IPS DF 6.9 (cell line): ENCODE results near the gene CD200R1L.

ENCODE experiments used
- DNase-seq: peaks from one replicate; pipeline ENCODE4 v3.0.0-alpha.2; 2013; ENCODE audit warnings: low read depth, low spot score
- H3K27ac ChIP-seq: one replicate; pipeline ENCODE4 v1.5.1; 2013; ENCODE audit warnings: low read length, control low read depth
- H3K27me3 ChIP-seq: 2 replicates; pipeline ENCODE4 v1.6.1; 2013; ENCODE audit warnings: mild to moderate bottlenecking, low read length; ENCODE audit not compliant: control insufficient read depth, insufficient read depth
- H3K36me3 ChIP-seq: 2 replicates; pipeline ENCODE4 v1.6.1; 2013; ENCODE audit warnings: low read length; ENCODE audit not compliant: control insufficient read depth, insufficient read depth
- H3K4me1 ChIP-seq: 2 replicates; pipeline ENCODE4 v1.6.1; 2013; ENCODE audit warnings: low read length; ENCODE audit not compliant: control insufficient read depth, insufficient read depth
- H3K4me3 ChIP-seq: 2 replicates; pipeline ENCODE4 v1.5.1; 2013; ENCODE audit warnings: mild to moderate bottlenecking, low read length
- H3K9me3 ChIP-seq: 2 replicates; pipeline ENCODE4 v1.6.1; 2013; ENCODE audit warnings: low read length, inconsistent platforms; ENCODE audit not compliant: control insufficient read depth, insufficient read depth
- WGBS: extraction: QIAGEN DNeasy Blood & Tissue Kit; methylation state at CpG from one replicate; pipeline ENCODE4 v1.1.7; 2013; ENCODE audit warnings: mixed read lengths, missing lambda C conversion rate; ENCODE audit not compliant: insufficient read length, insufficient coverage; 5-methylcytosine and 5-hydroxymethylcytosine counted together

The CD200R1L gene

DNA sequence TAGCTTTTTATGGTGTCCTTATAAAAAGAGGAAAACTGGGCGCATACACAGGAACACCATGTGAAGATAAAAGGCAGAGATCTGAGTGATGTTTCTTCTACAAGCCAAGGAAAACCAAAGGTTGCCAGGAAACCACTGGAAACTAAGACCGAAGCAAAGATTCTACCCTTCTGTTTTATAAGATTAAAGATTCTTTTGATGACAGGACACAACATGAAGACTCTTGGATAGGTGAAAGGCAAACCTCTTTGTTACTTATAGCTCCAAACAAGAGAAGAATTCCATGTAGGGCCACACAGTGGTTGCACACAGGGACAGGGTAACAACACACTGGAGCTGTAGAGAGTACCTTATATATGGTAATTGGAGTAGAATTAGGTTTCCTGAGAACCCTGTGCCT, at the start of gene CD200R1L:
TSS of gene CD200R1L (minus strand) at position 101 of the 400 bp plus-strand sequence. CDS start 17,497 bp downstream, outside the sequence.
- no peaks in the 10 kb centered on the region for H3K36me3 ChIP-seq
- no peak for DNase-seq
- no peaks in the 10 kb centered on the region for H3K4me1 ChIP-seq
- no peaks in the 10 kb centered on the region for H3K9me3 ChIP-seq
- H3K4me3 ChIP-seq: no peak within 1 kb of the TSS
- H3K27ac ChIP-seq: no peak within 1 kb of the TSS
- no peaks in the 10 kb centered on the region for H3K27me3 ChIP-seq
- WGBS: no CpG with 5 or more reads among the region's 2 CpGs

GRCh38 chr3:112894258-112894657, 47.6 kb upstream of the CD200R1L start:
- H3K4me3 ChIP-seq: no peak overlapping the region
- H3K4me1 ChIP-seq: peaks cover 3% of the 10 kb centered on the region
- no peaks in the 10 kb centered on the region for H3K27me3 ChIP-seq
- no peaks in the 10 kb centered on the region for H3K9me3 ChIP-seq
- WGBS: no CpG with 5 or more reads among the region's 5 CpGs
- no peak overlapping the region for H3K27ac ChIP-seq
- peak; percentile 29 for DNase-seq
- H3K36me3 ChIP-seq: no peaks in the 10 kb centered on the region

GRCh38 chr3:112889357-112889756, 42.7 kb upstream of the CD200R1L start:
- H3K27ac ChIP-seq: no peak overlapping the region
- H3K4me3 ChIP-seq: no peak overlapping the region
- H3K9me3 ChIP-seq: no peaks in the 10 kb centered on the region
- no CpG with 5 or more reads among the region's 3 CpGs for WGBS
- H3K27me3 ChIP-seq: no peaks in the 10 kb centered on the region
- H3K36me3 ChIP-seq: no peaks in the 10 kb centered on the region; the same call in 1 of the 2 replicates
- no peaks in the 10 kb centered on the region for H3K4me1 ChIP-seq
- no peak for DNase-seq

DNA sequence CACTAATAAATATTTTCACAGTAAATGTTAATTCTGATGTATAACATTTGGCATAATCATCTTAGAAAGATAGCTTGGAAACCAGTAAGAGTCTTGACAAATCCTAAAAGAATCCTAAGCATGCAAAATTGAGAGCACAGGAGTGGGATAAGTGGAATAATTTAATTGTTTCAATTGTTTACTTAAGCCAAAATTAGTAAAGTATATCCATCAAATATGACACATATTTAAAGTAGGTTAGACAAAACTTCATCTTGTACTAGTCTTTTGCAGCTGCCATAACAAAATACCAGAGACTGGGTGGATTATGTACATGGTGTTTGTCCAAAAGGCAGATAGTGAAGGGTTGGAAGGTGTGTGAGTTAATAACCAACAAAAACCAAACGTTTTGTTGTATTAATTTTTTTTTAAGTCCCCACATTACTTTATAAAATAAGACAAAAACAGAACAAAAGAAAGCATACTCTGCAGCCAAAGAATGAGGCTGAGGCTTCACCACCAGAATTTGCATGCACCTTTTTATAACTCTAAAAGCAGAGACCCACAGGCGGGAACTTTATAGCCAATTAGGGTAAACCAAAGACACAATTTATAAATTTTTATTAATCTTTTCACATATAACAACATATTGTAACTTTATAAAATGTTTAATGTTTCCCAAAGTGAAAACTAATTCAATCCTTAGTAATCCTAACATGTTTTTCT, 41.9 kb upstream of the CD200R1L start:
- no peak for DNase-seq
- Histone ChIP-seq H3K27ac (no peak overlapping the region), H3K36me3 (no peaks in the 10 kb centered on the region; the same call in 1 of the 2 replicates), H3K27me3 (no peaks in the 10 kb centered on the region), H3K4me3 (no peak overlapping the region), H3K4me1 (no peaks in the 10 kb centered on the region), H3K9me3 (no peaks in the 10 kb centered on the region)
- no CpG with 5 or more reads among the region's 2 CpGs for WGBS

DNA sequence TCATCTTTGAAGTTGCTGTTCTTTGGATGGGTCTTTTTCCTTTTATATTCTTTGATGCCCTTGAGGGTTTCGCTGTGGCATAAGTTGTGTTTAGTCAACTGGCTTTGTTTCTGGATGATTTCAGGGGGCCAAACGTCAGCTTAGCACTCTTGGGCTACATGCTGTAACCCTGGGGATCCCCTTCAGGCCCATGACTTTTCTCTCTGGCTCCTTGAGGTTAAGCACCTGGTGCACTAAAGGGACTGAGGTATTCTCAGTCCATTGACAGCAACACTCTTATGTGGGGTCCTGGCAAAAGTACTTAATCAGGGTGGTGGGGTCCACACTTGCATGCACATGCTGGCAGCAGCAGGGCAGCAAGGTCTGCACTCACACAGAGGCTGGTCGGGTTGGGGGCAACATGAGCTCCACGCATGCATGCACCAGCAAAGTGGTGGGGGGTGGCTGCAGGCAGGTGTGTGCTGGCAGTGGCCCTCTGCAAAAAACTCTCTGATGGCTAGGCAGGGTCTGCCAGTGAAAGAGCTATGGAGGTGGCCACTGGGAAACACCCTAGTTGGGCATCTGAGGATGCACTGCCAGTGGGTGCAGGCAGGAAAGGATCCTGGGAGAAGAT, 38.1 kb upstream of the CD200R1L start:
- WGBS: no CpG with 5 or more reads among the region's 4 CpGs
- DNase-seq: no peak
- Histone ChIP-seq H3K27me3 (no peaks in the 10 kb centered on the region), H3K4me1 (peaks cover 1% of the 10 kb centered on the region; the same call in 1 of the 2 replicates), H3K4me3 (no peak overlapping the region), H3K27ac (no peak overlapping the region), H3K36me3 (no peaks in the 10 kb centered on the region; the same call in 1 of the 2 replicates), H3K9me3 (no peaks in the 10 kb centered on the region)

DNA sequence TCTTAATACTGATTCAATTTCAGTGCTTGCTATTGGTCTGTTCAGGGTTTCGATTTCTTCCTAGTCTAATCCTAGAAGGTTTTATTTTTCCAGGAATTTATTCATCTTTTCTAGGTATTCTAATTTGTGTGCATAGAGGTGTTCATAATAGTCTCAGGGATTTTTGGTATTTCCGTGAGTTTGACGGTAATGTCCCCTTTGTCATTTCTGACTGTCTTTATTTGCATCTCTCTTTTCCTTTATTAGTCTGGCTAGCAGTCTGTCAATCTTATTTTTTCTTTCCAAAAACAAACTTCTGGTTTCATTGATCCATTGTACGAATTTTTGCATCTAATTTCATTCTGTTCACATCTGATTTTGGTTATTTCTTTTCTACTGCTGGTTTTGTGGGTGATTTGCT, 35.2 kb upstream of the CD200R1L start:
- Histone ChIP-seq H3K27ac (no peak overlapping the region), H3K4me3 (no peak overlapping the region), H3K4me1 (peaks cover 1% of the 10 kb centered on the region; the same call in 1 of the 2 replicates), H3K36me3 (no peaks in the 10 kb centered on the region; the same call in 1 of the 2 replicates), H3K9me3 (no peaks in the 10 kb centered on the region), H3K27me3 (no peaks in the 10 kb centered on the region)
- no peak for DNase-seq
- no CpG with 5 or more reads among the region's 4 CpGs for WGBS

GRCh38 chr3:112875561-112875960, 28.9 kb upstream of the CD200R1L start:
- H3K27ac ChIP-seq: no peak overlapping the region
- no peaks in the 10 kb centered on the region for H3K9me3 ChIP-seq
- no CpG with 5 or more reads among the region's 2 CpGs for WGBS
- no peaks in the 10 kb centered on the region for H3K4me1 ChIP-seq
- no peak for DNase-seq
- no peaks in the 10 kb centered on the region for H3K27me3 ChIP-seq
- no peaks in the 10 kb centered on the region for H3K36me3 ChIP-seq
- H3K4me3 ChIP-seq: no peak overlapping the region

DNA sequence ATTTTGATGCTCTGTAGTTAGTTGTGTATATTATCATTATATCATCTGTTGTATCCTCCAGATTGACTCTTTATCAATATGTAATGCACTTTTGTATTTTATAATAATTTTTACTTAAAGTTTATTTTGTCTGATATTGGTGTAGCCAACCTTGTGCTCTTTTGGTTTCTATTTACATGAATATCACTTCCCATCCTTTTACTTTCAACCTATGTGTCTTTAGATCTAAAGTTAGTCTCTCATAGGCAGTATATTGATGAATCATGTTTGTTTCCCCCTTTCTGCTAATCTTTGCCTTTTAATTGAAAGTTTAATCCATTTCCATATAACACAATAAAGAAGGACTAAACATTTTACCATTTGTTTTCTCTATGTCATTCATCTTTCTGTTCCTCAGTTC, 28.1 kb upstream of the CD200R1L start:
- Histone ChIP-seq H3K4me3 (no peak overlapping the region), H3K4me1 (no peaks in the 10 kb centered on the region), H3K9me3 (no peaks in the 10 kb centered on the region), H3K27me3 (no peaks in the 10 kb centered on the region), H3K36me3 (no peaks in the 10 kb centered on the region), H3K27ac (no peak overlapping the region)
- no peak for DNase-seq

GRCh38 chr3:112873632-112874031, 27.0 kb upstream of the CD200R1L start:
- Histone ChIP-seq H3K9me3 (no peaks in the 10 kb centered on the region), H3K36me3 (no peaks in the 10 kb centered on the region), H3K27ac (no peak overlapping the region), H3K4me3 (no peak overlapping the region), H3K27me3 (no peaks in the 10 kb centered on the region), H3K4me1 (no peaks in the 10 kb centered on the region)
- DNase-seq: no peak
- WGBS: no CpG with 5 or more reads among the region's 2 CpGs

- Histone ChIP-seq H3K27ac (no peak overlapping the region), H3K4me1 (no peaks in the 10 kb centered on the region), H3K27me3 (no peaks in the 10 kb centered on the region), H3K9me3 (no peaks in the 10 kb centered on the region), H3K4me3 (no peak overlapping the region), H3K36me3 (no peaks in the 10 kb centered on the region)
- no peak for DNase-seq
- no CpG with 5 or more reads among the region's 3 CpGs for WGBS
These were observed 25.1 kb upstream of the CD200R1L start for GRCh38 chr3:112871735-112872134.

GRCh38 chr3:112865757-112866156, 19.1 kb upstream of the CD200R1L start:
- no peak for DNase-seq
- Histone ChIP-seq H3K4me1 (no peaks in the 10 kb centered on the region), H3K27me3 (no peaks in the 10 kb centered on the region), H3K4me3 (no peak overlapping the region), H3K36me3 (no peaks in the 10 kb centered on the region), H3K9me3 (no peaks in the 10 kb centered on the region), H3K27ac (no peak overlapping the region)
- no CpG with 5 or more reads among the region's 2 CpGs for WGBS
